Lower leg skin (tissue), 4 donors: ENCODE data around the gene PAX5. TPM values are rescaled to one million over a fixed set of nuclear protein-coding genes. Genes with fewer than 3 reads are reported as not detected.

Experiments
- DNase-seq, 2 donors: peaks; one replicate each; pipeline ENCODE4 v3.0.0-alpha.2; 2019; ENCODE audit warnings: low spot score in 2 of 2
- H3K4me3 ChIP-seq: fragments of 200-600 bp; sonication (generic); 2 replicates; pipeline ENCODE4 v1.5.1; 2017; ENCODE audit warnings: mild to moderate bottlenecking, low read depth; ENCODE audit not compliant: poor library complexity, severe bottlenecking
- CTCF ChIP-seq, 3 donors: fragments of 450-650 bp; IDR thresholded peaks; one replicate each; pipeline ENCODE4 v1.5.1; 2016; ENCODE audit warnings: antibody characterized with exemption in 3 of 3, mild to moderate bottlenecking in 3 of 3, moderate library complexity in 2 of 3
- POLR2A ChIP-seq, 2 donors: fragments of 450-650 bp; IDR thresholded peaks; one replicate each; pipeline ENCODE4 v1.6.1; 2016 to 2017; ENCODE audit warnings: antibody characterized with exemption in 2 of 2, mild to moderate bottlenecking in 1 of 2, moderate library complexity in 1 of 2
- WGBS, 2 donors: methylation state at CpG; one replicate each; pipeline ENCODE4 v1.1.5; 2018; 5-methylcytosine and 5-hydroxymethylcytosine counted together
- intact Hi-C: fragments of 100-400 bp; cut with DNase I; formaldehyde crosslinking; loops from one replicate; pipeline ENCODE4 v1.15.0; 2023; ENCODE audit warnings: low total_unique reads
- total RNA-seq, 4 donors: library from RNA; depleted of rRNA; stranded (reverse); fragments of >200 nt; gene quantifications; one replicate each; pipeline ENCODE4 v1.1.0, GENCODE V29; 2016

PAX5 gene
- total RNA-seq, 4 donors from 2014 or later = 0.02 to 0.08 (median 0.03) TPM; not detected in 1

- no peak overlapping the region for H3K4me3 ChIP-seq
- TF ChIP-seq POLR2A (IDR thresholded peaks at IDR 0.05) = no peak
- TF ChIP-seq CTCF (IDR thresholded peaks at IDR 0.05) = no peak
- DNase-seq = peak in 1 of 2 donors; percentile 60
- 84 to 88% methylated on average over 8 of the region's 8 CpGs for WGBS, 2 donors
- intact Hi-C loops = no loop called here
Observed at GRCh38 chr9:37017546-37017945, 16.5 kb downstream of the PAX5 start.

DNA sequence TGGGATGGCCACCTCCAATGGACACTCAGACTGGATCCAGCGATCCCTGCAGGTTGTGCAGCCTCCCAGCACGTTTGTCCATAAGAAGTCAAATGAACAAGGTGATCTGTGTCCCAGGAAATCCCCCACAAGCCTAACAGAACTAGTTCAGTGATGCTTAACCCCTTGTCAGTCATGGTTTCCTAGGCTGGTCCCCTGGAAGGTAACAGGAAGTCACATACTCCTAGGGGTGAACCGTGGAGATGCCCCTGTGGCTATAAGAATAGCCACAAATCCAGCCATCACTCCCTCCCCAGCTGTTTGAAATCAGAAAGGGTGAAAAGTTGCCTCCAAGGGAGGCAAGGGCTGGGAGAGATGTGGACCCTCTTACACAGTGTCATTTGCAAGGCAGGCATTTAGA is 22.5 kb downstream of the PAX5 start:
- DNase-seq = no peak
- TF ChIP-seq POLR2A (IDR thresholded peaks at IDR 0.05) (no peak), CTCF (IDR thresholded peaks at IDR 0.05) (no peak)
- intact Hi-C loops = no loop called here
- 59 to 65% methylated on average over 3 of the region's 3 CpGs for WGBS, 2 donors
- H3K4me3 ChIP-seq = no peak overlapping the region

DNA sequence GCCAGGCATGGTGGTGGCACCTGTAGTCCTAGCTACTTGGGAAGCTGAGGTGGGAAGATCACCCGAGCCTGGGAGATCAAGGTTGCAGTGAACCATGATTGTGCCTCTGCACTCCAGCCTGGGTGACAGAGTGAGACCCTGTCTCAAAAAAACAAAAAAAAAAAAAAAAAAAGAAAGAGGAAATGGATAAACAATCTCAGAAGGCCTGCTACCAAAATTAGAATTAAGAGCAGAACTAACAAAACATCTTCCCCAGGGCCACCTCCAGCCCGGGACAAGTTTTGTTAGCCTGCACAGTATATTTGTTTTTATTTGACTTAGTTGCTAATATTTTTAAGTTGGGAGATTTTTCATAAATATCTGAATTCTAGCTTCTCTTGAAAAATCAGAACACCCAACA is 23.1 kb downstream of the PAX5 start:
- intact Hi-C loops = no loop called here
- WGBS, 2 donors = 78% methylated on average over 2 of the region's 2 CpGs
- TF ChIP-seq CTCF (IDR thresholded peaks at IDR 0.05) (no peak), POLR2A (IDR thresholded peaks at IDR 0.05) (no peak)
- H3K4me3 ChIP-seq = no peak overlapping the region
- no peak for DNase-seq

GRCh38 chr9:37010180-37010579 is 23.9 kb downstream of the PAX5 start:
- DNase-seq = no peak
- intact Hi-C loops = no loop called here
- TF ChIP-seq CTCF (IDR thresholded peaks at IDR 0.05) = no peak
- TF ChIP-seq POLR2A (IDR thresholded peaks at IDR 0.05) = no peak
- no peak overlapping the region for H3K4me3 ChIP-seq
- 66 to 76% methylated on average over 7 of the region's 7 CpGs for WGBS, 2 donors

DNA sequence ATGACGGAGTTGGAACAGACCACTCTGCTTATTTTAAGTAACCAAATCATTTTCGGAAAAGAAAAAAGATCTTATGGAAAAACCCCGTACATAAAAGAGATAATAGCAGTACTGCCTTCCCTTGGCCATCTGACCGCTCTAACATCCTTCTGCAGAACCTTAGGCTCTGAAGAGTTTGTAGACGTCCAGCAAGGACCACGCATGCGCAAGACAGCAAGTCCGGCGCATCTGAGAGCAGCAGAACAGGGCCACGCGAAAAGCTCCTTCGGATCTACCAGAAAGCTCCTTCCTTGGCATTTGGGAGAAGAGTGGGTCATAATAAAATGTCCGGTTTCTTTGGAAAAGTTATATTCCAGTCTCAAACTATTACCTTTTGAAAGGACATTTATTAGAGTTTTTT is 26.8 kb downstream of the PAX5 start:
- WGBS, 2 donors = 85 to 86% methylated on average over 13 of the region's 13 CpGs
- H3K4me3 ChIP-seq = no peak overlapping the region
- TF ChIP-seq POLR2A (IDR thresholded peaks at IDR 0.05) (no peak), CTCF (IDR thresholded peaks at IDR 0.05) (no peak)
- intact Hi-C loops = no loop called here
- DNase-seq = no peak

GRCh38 chr9:37005517-37006140 is 28.4 kb downstream of the PAX5 start:
- no peak for TF ChIP-seq POLR2A (IDR thresholded peaks at IDR 0.05)
- TF ChIP-seq CTCF (IDR thresholded peaks at IDR 0.05) = no peak
- DNase-seq = no peak
- WGBS, 2 donors = 58 to 60% methylated on average over 6 of the region's 6 CpGs
- H3K4me3 ChIP-seq = no peak overlapping the region
- intact Hi-C loops = no loop called here
